Muscle of leg (tissue), 16 donors: Measurements from ENCODE around the gene NAE1. TPM values are rescaled to one million over a fixed set of nuclear protein-coding genes. Genes with fewer than 3 reads are reported as not detected.
"Not testable (repeated sequence)": the region's sequence is repeated elsewhere in the genome, so short reads cannot be mapped to it uniquely, and the experiment has no call there.

ENCODE experiments used
- DNase-seq: peaks from one replicate; pipeline ENCODE4 v3.0.0; 2013
- H3K27ac ChIP-seq: one replicate; pipeline ENCODE4 v1.5.1; 2013; ENCODE audit warnings: mild to moderate bottlenecking, low read length, control low read depth
- H3K27me3 ChIP-seq: one replicate; pipeline ENCODE4 v1.6.1; 2013; ENCODE audit warnings: low read length; ENCODE audit not compliant: control insufficient read depth, insufficient read depth
- H3K36me3 ChIP-seq: one replicate; pipeline ENCODE4 v1.6.1; 2013; ENCODE audit warnings: low read length; ENCODE audit not compliant: control insufficient read depth, insufficient read depth
- H3K4me1 ChIP-seq: one replicate; pipeline ENCODE4 v1.6.1; 2013; ENCODE audit warnings: low read length; ENCODE audit not compliant: control insufficient read depth, insufficient read depth
- H3K4me3 ChIP-seq: one replicate; pipeline ENCODE4 v1.5.1; 2013; ENCODE audit warnings: low read length, control low read depth
- H3K9me3 ChIP-seq: replicated peaks from 2 replicates; pipeline ENCODE4 v1.6.1; 2013; ENCODE audit warnings: low read depth, low read length; ENCODE audit not compliant: control insufficient read depth
- WGBS: methylation state at CpG from one replicate; pipeline ENCODE4 v1.1.5; 2013; ENCODE audit warnings: missing lambda C conversion rate; ENCODE audit not compliant: insufficient coverage; 5-methylcytosine and 5-hydroxymethylcytosine counted together
- long read RNA-seq, 11 donors: transcript quantifications; one replicate each; lab custom pipeline, GENCODE V29; 2026
- polyA plus RNA-seq, 8 donors: library from polyadenylated mRNA; unstranded; fragments of 120-200 nt; gene quantifications; one replicate each; pipeline versions ENCODE4 v1.2.1 to v1.2.3, GENCODE V29; 2013; ENCODE audit warnings: inconsistent platforms in 1 of 8, low replicate concordance in 1 of 8; ENCODE audit not compliant: insufficient read length in 8 of 8, insufficient read depth in 1 of 8
- total RNA-seq: library from RNA; stranded (reverse); fragments of 120-200 nt; gene quantifications from one replicate; pipeline ENCODE4 v1.2.4, GENCODE V29; 2013

NAE1 gene
- 41.8 TPM for total RNA-seq
- 10 to 100 TPM; 32.8 to 47.3 (median 40.1) TPM for polyA plus RNA-seq
- long read RNA-seq, donor 1, partial matches to known transcripts: 0 of 5 reads
- long read RNA-seq, donor 1, other reads (novel, unspliced or antisense): 0 of 5 reads
- long read RNA-seq, donor 2, partial matches to known transcripts: 0 of 1 reads
- long read RNA-seq, donor 2, other reads (novel, unspliced or antisense): 0 of 1 reads
- long read RNA-seq, donor 3, transcript NAE1-201 (20 exons, 1,837 nt): major isoform, 8 of 10 reads
- long read RNA-seq, donor 3, partial matches to known transcripts: 0 of 10 reads
- long read RNA-seq, donor 3, other reads (novel, unspliced or antisense): 0 of 10 reads
- long read RNA-seq, donor 4, transcript NAE1-201 (20 exons, 1,837 nt): major isoform, 6 of 7 reads
- long read RNA-seq, donor 4, partial matches to known transcripts: 0 of 7 reads
- long read RNA-seq, donor 4, other reads (novel, unspliced or antisense): 0 of 7 reads
- long read RNA-seq, donor 5, transcript NAE1-201 (20 exons, 1,837 nt): major isoform, 15 of 26 reads
- long read RNA-seq, donor 5, partial matches to known transcripts: 6 of 26 reads
- long read RNA-seq, donor 5, other reads (novel, unspliced or antisense): 0 of 26 reads
- long read RNA-seq, donor 6, transcript NAE1-201 (20 exons, 1,837 nt): major isoform, 6 of 21 reads
- long read RNA-seq, donor 6, partial matches to known transcripts: 8 of 21 reads
- long read RNA-seq, donor 6, other reads (novel, unspliced or antisense): 0 of 21 reads
- long read RNA-seq, donor 7, partial matches to known transcripts: 11 of 17 reads
- long read RNA-seq, donor 7, other reads (novel, unspliced or antisense): 0 of 17 reads
- long read RNA-seq, donor 8, partial matches to known transcripts: 0 of 5 reads
- long read RNA-seq, donor 8, other reads (novel, unspliced or antisense): 0 of 5 reads
- long read RNA-seq, donor 9, transcript NAE1-201 (20 exons, 1,837 nt): major isoform, 6 of 8 reads
- long read RNA-seq, donor 9, partial matches to known transcripts: 0 of 8 reads
- long read RNA-seq, donor 9, other reads (novel, unspliced or antisense): 0 of 8 reads
- long read RNA-seq, donor 10, transcript NAE1-201 (20 exons, 1,837 nt): major isoform, 7 of 14 reads
- long read RNA-seq, donor 10, partial matches to known transcripts: 5 of 14 reads
- long read RNA-seq, donor 10, other reads (novel, unspliced or antisense): 0 of 14 reads
- long read RNA-seq, donor 11, partial matches to known transcripts: 0 of 4 reads
- long read RNA-seq, donor 11, other reads (novel, unspliced or antisense): 0 of 4 reads

- Histone ChIP-seq H3K27me3 (peaks cover 2% of the 10 kb centered on the region), H3K36me3 (peaks cover 6% of the 10 kb centered on the region), H3K9me3 (no peaks in the 10 kb centered on the region), H3K4me3 (peak within 1 kb of the TSS; percentile 77), H3K27ac (peak within 1 kb of the TSS; percentile 76), H3K4me1 (peaks cover 8% of the 10 kb centered on the region)
- under 1% methylated on average over 82 of the region's 84 CpGs for WGBS
- DNase-seq: peak; percentile 94
These were observed at the start of gene NAE1 for GRCh38 chr16:66830422-66831404. Gene NAE1 (minus strand): TSS chr16:66830976. CDS start chr16:66830899, 77 bp downstream.

- WGBS: 33% methylated on average over 1 of the region's 5 CpGs
These were observed 47.3 kb upstream of the NAE1 start for GRCh38 chr16:66878067-66878466.

GRCh38 chr16:66874079-66874775 is 43.5 kb upstream of the NAE1 start:
- Histone ChIP-seq H3K36me3 (no peaks in the 10 kb centered on the region), H3K27me3 (peaks cover 20% of the 10 kb centered on the region), H3K9me3 (no peaks in the 10 kb centered on the region), H3K4me3 (no peak overlapping the region), H3K4me1 (peaks cover 6% of the 10 kb centered on the region), H3K27ac (no peak overlapping the region)
- no CpG with 5 or more reads among the region's 1 CpG for WGBS
- DNase-seq: no peak

More at GRCh38 chr16:66878067-66878466, 47.3 kb upstream of the NAE1 start:
- H3K4me1 ChIP-seq: peaks cover 15% of the 10 kb centered on the region
- H3K4me3 ChIP-seq: no peak overlapping the region
- no peaks in the 10 kb centered on the region for H3K36me3 ChIP-seq
- no peak overlapping the region for H3K27ac ChIP-seq
- DNase-seq: no peak
- peaks cover 21% of the 10 kb centered on the region for H3K27me3 ChIP-seq
- H3K9me3 ChIP-seq: no peaks in the 10 kb centered on the region

GRCh38 chr16:66873685-66874055 is 42.9 kb upstream of the NAE1 start:
- Histone ChIP-seq H3K4me1 (peaks cover 6% of the 10 kb centered on the region), H3K36me3 (no peaks in the 10 kb centered on the region), H3K4me3 (no peak overlapping the region), H3K9me3 (no peaks in the 10 kb centered on the region), H3K27me3 (peaks cover 17% of the 10 kb centered on the region), H3K27ac (no peak overlapping the region)
- no peak for DNase-seq

GRCh38 chr16:66872943-66873684 is 42.3 kb upstream of the NAE1 start:
- Histone ChIP-seq H3K27ac (no peak overlapping the region), H3K9me3 (no peaks in the 10 kb centered on the region), H3K4me3 (peak overlapping the region; percentile 31), H3K36me3 (no peaks in the 10 kb centered on the region), H3K27me3 (peaks cover 12% of the 10 kb centered on the region), H3K4me1 (peaks cover 6% of the 10 kb centered on the region)
- 2% methylated on average over 30 of the region's 39 CpGs for WGBS
- peak; percentile 88 for DNase-seq

- 17% methylated on average over 2 of the region's 4 CpGs for WGBS
- Histone ChIP-seq H3K27me3 (peaks cover 11% of the 10 kb centered on the region), H3K27ac (no peak overlapping the region), H3K36me3 (no peaks in the 10 kb centered on the region), H3K9me3 (no peaks in the 10 kb centered on the region), H3K4me3 (no peak overlapping the region), H3K4me1 (peaks cover 6% of the 10 kb centered on the region)
- no peak for DNase-seq
These were observed 41.8 kb upstream of the NAE1 start for GRCh38 chr16:66872559-66872942.

- Histone ChIP-seq H3K27ac (no peak overlapping the region), H3K27me3 (peaks cover 11% of the 10 kb centered on the region), H3K9me3 (no peaks in the 10 kb centered on the region), H3K36me3 (no peaks in the 10 kb centered on the region), H3K4me1 (peaks cover 6% of the 10 kb centered on the region), H3K4me3 (no peak overlapping the region)
- WGBS: no CpG with 5 or more reads among the region's 3 CpGs
- no peak for DNase-seq
These were observed 41.1 kb upstream of the NAE1 start for GRCh38 chr16:66871840-66872239.

- not testable (repeated sequence) for H3K4me1 ChIP-seq, DNase-seq, H3K9me3 ChIP-seq, H3K4me3 ChIP-seq, H3K27ac ChIP-seq, H3K36me3 ChIP-seq
- H3K27me3 ChIP-seq: peaks cover 11% of the 10 kb centered on the region
- WGBS: 91% methylated on average over 2 of the region's 2 CpGs
These were observed 40.6 kb upstream of the NAE1 start for GRCh38 chr16:66871363-66871762.
